H1 (cell line): Measurements from ENCODE around the gene TM4SF18.

Experiments used
- CBX5 ChIP-seq: fragments of 300-800, 300-1000 bp; sonication (generic); IDR thresholded peaks from 2 replicates; pipeline ENCODE4 v1.7.1; 2016; ENCODE audit warnings: antibody characterized with exemption, low read length, low read depth
- CREB1 ChIP-seq: IDR thresholded peaks from 2 replicates; pipeline ENCODE4 v1.6.1; 2012; ENCODE audit warnings: inconsistent platforms
- HDAC6 ChIP-seq: IDR thresholded peaks from one replicate; pipeline ENCODE4 v1.7.1; 2012; ENCODE audit warnings: low read depth, mild to moderate bottlenecking, inconsistent platforms, low read length, moderate library complexity
- POLR2A ChIP-seq, 2 experiments: IDR thresholded peaks; 1 replicate in 1 of 2; 2 replicates in 1 of 2; pipeline ENCODE4 v1.6.1; 2011; ENCODE audit warnings: low read depth in 2 of 2, low read length in 2 of 2, mild to moderate bottlenecking in 2 of 2; ENCODE audit errors: control extremely low read depth in 1 of 2
- POLR2AphosphoS5 ChIP-seq: IDR thresholded peaks from 2 replicates; pipeline ENCODE4 v1.6.1; 2011; ENCODE audit warnings: low read depth, low read length
- RAD21 ChIP-seq, 2 experiments: IDR thresholded peaks in 1 of 2; conservative IDR thresholded peaks in 1 of 2; 2 replicates each; pipeline ENCODE4 v1.6.1; 2011; ENCODE audit warnings: low read depth in 2 of 2, low read length in 2 of 2, improper control_type of control experiment in 1 of 2, inconsistent platforms in 1 of 2, mild to moderate bottlenecking in 1 of 2, moderate library complexity in 1 of 2
- SIN3A ChIP-seq, 2 experiments: IDR thresholded peaks in 1 of 2; conservative IDR thresholded peaks in 1 of 2; 2 replicates each; pipeline ENCODE4 v1.6.1; 2011 to 2012; ENCODE audit warnings: low read length in 2 of 2, improper control_type of control experiment in 1 of 2, low read depth in 1 of 2, mild to moderate bottlenecking in 1 of 2
- SP2 ChIP-seq: IDR thresholded peaks from 2 replicates; pipeline ENCODE4 v1.6.1; 2012; ENCODE audit warnings: mild to moderate bottlenecking, low read length, inconsistent platforms
- SRF ChIP-seq: IDR thresholded peaks from 2 replicates; pipeline ENCODE4 v1.6.1; 2011; ENCODE audit warnings: mild to moderate bottlenecking, low read depth, low read length, moderate library complexity
- TAF1 ChIP-seq: IDR thresholded peaks from 2 replicates; pipeline ENCODE4 v1.6.1; 2011; ENCODE audit warnings: mild to moderate bottlenecking, low read depth, low read length
- TF ChIP-seq, protein P1 (sequence below), 3 experiments: IDR thresholded peaks; 1 replicate in 2 of 3; 2 replicates in 1 of 3; pipeline versions ENCODE4 v1.5.1 to v1.6.1; 2011; ENCODE audit warnings: low read length in 3 of 3, mild to moderate bottlenecking in 3 of 3, inconsistent platforms in 2 of 3, low read depth in 1 of 3, moderate library complexity in 1 of 3; ENCODE audit not compliant: insufficient read depth in 1 of 3; ENCODE audit errors: control extremely low read depth in 1 of 3

DNA sequence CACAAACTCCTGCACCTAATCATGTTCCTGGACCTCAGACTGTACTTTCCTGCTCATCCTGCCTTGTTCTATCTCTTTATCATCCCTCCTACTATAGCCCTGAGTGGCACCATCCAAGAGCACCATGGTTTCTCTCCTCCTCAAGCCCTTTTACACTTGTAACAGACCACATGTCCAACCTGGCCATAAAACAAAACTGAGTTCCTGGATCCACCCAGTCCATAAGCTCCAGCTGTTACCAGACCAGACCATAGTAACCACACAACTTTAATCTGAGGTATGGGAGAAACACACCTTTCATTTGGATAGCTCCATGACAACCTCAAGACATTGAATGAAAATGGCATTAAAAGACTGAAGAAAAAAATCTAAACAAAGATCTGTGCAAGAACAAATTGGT lies 9.1 kb downstream of the TM4SF18 start:
- TF ChIP-seq, protein P1, sequence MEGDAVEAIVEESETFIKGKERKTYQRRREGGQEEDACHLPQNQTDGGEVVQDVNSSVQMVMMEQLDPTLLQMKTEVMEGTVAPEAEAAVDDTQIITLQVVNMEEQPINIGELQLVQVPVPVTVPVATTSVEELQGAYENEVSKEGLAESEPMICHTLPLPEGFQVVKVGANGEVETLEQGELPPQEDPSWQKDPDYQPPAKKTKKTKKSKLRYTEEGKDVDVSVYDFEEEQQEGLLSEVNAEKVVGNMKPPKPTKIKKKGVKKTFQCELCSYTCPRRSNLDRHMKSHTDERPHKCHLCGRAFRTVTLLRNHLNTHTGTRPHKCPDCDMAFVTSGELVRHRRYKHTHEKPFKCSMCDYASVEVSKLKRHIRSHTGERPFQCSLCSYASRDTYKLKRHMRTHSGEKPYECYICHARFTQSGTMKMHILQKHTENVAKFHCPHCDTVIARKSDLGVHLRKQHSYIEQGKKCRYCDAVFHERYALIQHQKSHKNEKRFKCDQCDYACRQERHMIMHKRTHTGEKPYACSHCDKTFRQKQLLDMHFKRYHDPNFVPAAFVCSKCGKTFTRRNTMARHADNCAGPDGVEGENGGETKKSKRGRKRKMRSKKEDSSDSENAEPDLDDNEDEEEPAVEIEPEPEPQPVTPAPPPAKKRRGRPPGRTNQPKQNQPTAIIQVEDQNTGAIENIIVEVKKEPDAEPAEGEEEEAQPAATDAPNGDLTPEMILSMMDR (IDR thresholded peaks at IDR 0.05; ENCODE audit: control extremely low read depth in 1 of 3, insufficient read depth in 1 of 3, low read depth in 1 of 3, low read length in 3 of 3) = no peak
- no peak for TF ChIP-seq TAF1
- TF ChIP-seq CREB1 = no peak
- no peak for TF ChIP-seq POLR2AphosphoS5
- TF ChIP-seq SP2 = no peak
- TF ChIP-seq HDAC6 = no peak
- no peak for TF ChIP-seq RAD21 (IDR thresholded peaks at IDR 0.05 in 1 of 2, conservative IDR thresholded peaks at IDR 0.05 in 1 of 2; ENCODE audit: low read depth in 2 of 2, low read length in 2 of 2)
- no peak for TF ChIP-seq SRF
- TF ChIP-seq SIN3A (conservative IDR thresholded peaks at IDR 0.05 in 1 of 2, IDR thresholded peaks at IDR 0.05 in 1 of 2; ENCODE audit: low read depth in 1 of 2, low read length in 2 of 2) = no peak
- TF ChIP-seq CBX5 = no peak
- no peak for TF ChIP-seq POLR2A (IDR thresholded peaks at IDR 0.05; ENCODE audit: control extremely low read depth in 1 of 2, low read depth in 2 of 2, low read length in 2 of 2)
